ENCODE results near the gene DAB2IP.

Gene DAB2IP

GRCh38 chr9:121676926-121677325 is 25.5 kb downstream of the DAB2IP start:
- Histone ChIP-seq H3K36me3 (ENCODE audit: control insufficient read depth in 2 of 2, insufficient read depth in 1 of 2, low read length in 2 of 2) (peaks cover 0 to 33% of the 10 kb centered on the region in 2 experiments; a peak in 1 of 3 replicates), H3K9me3 (ENCODE audit: control insufficient read depth, insufficient read depth, low read depth, low read length) (no peaks in the 10 kb centered on the region), H3K4me3 (ENCODE audit: low read depth, low read length) (no peak overlapping the region), H3K27ac (ENCODE audit: extremely low read depth, low read depth, low read length) (no peak overlapping the region), H3K4me1 (ENCODE audit: control insufficient read depth, insufficient read depth, low read length) (no peaks in the 10 kb centered on the region)
- POLR2A ChIA-PET: no interaction called here
- CTCF ChIA-PET: interaction anchor here (0.6 to 1.4 kb wide), 3 partner anchors 9 to 36 kb away, joined by 4 read pairs; no protein-coding TSS in a partner anchor
- TF ChIP-seq ZNF707 (tag by site-specific recombination; IDR thresholded peaks at IDR 0.05) (no peak), ZNF133 (tag by site-specific recombination; IDR thresholded peaks at IDR 0.05) (no peak), ZNF449 (tag by site-specific recombination; IDR thresholded peaks at IDR 0.05) (no peak), ZSCAN30 (tag by site-specific recombination; IDR thresholded peaks at IDR 0.05) (no peak), ZNF677 (tag by site-specific recombination; IDR thresholded peaks at IDR 0.05) (no peak), EGR2 (tag by site-specific recombination; IDR thresholded peaks at IDR 0.05; ENCODE audit: low read depth) (no peak), SP7 (tag by site-specific recombination; IDR thresholded peaks at IDR 0.05) (no peak), KLF16 (tag by site-specific recombination; IDR thresholded peaks at IDR 0.05) (no peak), KLF7 (tag by site-specific recombination; IDR thresholded peaks at IDR 0.05; ENCODE audit: borderline replicate concordance) (no peak), ZNF768 (tag by site-specific recombination; IDR thresholded peaks at IDR 0.05) (no peak), ZIC2 (tag by site-specific recombination; IDR thresholded peaks at IDR 0.05) (no peak), HOXD13 (CRISPR knock-in tag; IDR thresholded peaks at IDR 0.05; ENCODE audit: borderline replicate concordance) (no peak), ZNF423 (tag by site-specific recombination; IDR thresholded peaks at IDR 0.05) (no peak), ZNF558 (tag by site-specific recombination; IDR thresholded peaks at IDR 0.05) (no peak), ZNF792 (tag by site-specific recombination; IDR thresholded peaks at IDR 0.05) (no peak), ZNF76 (tag by site-specific recombination; IDR thresholded peaks at IDR 0.05; ENCODE audit: borderline replicate concordance, low read depth) (no peak), ZNF48 (tag by site-specific recombination; IDR thresholded peaks at IDR 0.05) (no peak)
- TF ChIP-seq, protein P1, sequence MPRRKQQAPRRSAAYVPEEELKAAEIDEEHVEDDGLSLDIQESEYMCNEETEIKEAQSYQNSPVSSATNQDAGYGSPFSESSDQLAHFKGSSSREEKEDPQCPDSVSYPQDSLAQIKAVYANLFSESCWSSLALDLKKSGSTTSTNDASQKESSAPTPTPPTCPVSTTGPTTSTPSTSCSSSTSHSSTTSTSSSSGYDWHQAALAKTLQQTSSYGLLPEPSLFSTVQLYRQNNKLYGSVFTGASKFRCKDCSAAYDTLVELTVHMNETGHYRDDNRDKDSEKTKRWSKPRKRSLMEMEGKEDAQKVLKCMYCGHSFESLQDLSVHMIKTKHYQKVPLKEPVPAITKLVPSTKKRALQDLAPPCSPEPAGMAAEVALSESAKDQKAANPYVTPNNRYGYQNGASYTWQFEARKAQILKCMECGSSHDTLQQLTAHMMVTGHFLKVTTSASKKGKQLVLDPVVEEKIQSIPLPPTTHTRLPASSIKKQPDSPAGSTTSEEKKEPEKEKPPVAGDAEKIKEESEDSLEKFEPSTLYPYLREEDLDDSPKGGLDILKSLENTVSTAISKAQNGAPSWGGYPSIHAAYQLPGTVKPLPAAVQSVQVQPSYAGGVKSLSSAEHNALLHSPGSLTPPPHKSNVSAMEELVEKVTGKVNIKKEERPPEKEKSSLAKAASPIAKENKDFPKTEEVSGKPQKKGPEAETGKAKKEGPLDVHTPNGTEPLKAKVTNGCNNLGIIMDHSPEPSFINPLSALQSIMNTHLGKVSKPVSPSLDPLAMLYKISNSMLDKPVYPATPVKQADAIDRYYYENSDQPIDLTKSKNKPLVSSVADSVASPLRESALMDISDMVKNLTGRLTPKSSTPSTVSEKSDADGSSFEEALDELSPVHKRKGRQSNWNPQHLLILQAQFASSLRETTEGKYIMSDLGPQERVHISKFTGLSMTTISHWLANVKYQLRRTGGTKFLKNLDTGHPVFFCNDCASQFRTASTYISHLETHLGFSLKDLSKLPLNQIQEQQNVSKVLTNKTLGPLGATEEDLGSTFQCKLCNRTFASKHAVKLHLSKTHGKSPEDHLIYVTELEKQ (tag by site-specific recombination; IDR thresholded peaks at IDR 0.05; ENCODE audit: borderline replicate concordance): no peak
- TF ChIP-seq, protein P2, sequence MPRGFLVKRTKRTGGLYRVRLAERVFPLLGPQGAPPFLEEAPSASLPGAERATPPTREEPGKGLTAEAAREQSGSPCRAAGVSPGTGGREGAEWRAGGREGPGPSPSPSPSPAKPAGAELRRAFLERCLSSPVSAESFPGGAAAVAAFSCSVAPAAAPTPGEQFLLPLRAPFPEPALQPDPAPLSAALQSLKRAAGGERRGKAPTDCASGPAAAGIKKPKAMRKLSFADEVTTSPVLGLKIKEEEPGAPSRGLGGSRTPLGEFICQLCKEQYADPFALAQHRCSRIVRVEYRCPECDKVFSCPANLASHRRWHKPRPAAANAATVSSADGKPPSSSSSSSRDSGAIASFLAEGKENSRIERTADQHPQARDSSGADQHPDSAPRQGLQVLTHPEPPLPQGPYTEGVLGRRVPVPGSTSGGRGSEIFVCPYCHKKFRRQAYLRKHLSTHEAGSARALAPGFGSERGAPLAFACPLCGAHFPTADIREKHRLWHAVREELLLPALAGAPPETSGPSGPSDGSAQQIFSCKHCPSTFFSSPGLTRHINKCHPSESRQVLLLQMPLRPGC (tag by site-specific recombination; IDR thresholded peaks at IDR 0.05): no peak

- Histone ChIP-seq H3K4me1 (ENCODE audit: control insufficient read depth, insufficient read depth, low read length) (no peaks in the 10 kb centered on the region), H3K27ac (ENCODE audit: extremely low read depth, low read depth, low read length) (no peak overlapping the region), H3K9me3 (ENCODE audit: control insufficient read depth, insufficient read depth, low read depth, low read length) (no peaks in the 10 kb centered on the region), H3K4me3 (ENCODE audit: low read depth, low read length) (no peak overlapping the region), H3K36me3 (ENCODE audit: control insufficient read depth in 2 of 2, insufficient read depth in 1 of 2, low read length in 2 of 2) (peaks cover 0 to 37% of the 10 kb centered on the region in 2 experiments; a peak in 1 of 3 replicates)
- TF ChIP-seq KLF7 (tag by site-specific recombination; IDR thresholded peaks at IDR 0.05; ENCODE audit: borderline replicate concordance): no peak
- TF ChIP-seq ZNF202 (tag by site-specific recombination; IDR thresholded peaks at IDR 0.05; ENCODE audit: borderline replicate concordance): no peak
- no peak for TF ChIP-seq ZNF701 (tag by site-specific recombination; IDR thresholded peaks at IDR 0.05)
- TF ChIP-seq ZNF777 (tag by site-specific recombination; IDR thresholded peaks at IDR 0.05; ENCODE audit: borderline replicate concordance): no peak
- TF ChIP-seq ZSCAN23 (tag by site-specific recombination; IDR thresholded peaks at IDR 0.05): no peak
- no peak for TF ChIP-seq KLF1 (tag by site-specific recombination; IDR thresholded peaks at IDR 0.05)
- TF ChIP-seq ZNF624 (tag by site-specific recombination; IDR thresholded peaks at IDR 0.05): no peak
- no peak for TF ChIP-seq ZNF48 (tag by site-specific recombination; IDR thresholded peaks at IDR 0.05)
- ChIA-PET POLR2A (no interaction called here), CTCF (interaction anchor here (0.7 to 1.9 kb wide), 3 partner anchors 9 to 74 kb away, joined by 3 to 4 read pairs (median 3); no protein-coding TSS in a partner anchor)
These were observed 27.1 kb downstream of the DAB2IP start for GRCh38 chr9:121678501-121679022.
